SU-DHL-6 (cell line): ENCODE data around the gene RALGPS1.

ENCODE experiments used
- CTCF ChIP-seq: fragments of 200-600 bp; sonication (generic); IDR thresholded peaks from one replicate; pipeline ENCODE4 v1.5.1; 2017; ENCODE audit warnings: antibody characterized with exemption, mild to moderate bottlenecking, low read length, moderate library complexity; ENCODE audit not compliant: insufficient read depth, poor library complexity, severe bottlenecking
- EZH2phosphoT487 ChIP-seq: fragments of 200-600 bp; sonication (generic), shearing (Covaris generic); conservative IDR thresholded peaks from 2 replicates; pipeline ENCODE4 v1.6.1; 2018; ENCODE audit warnings: mild to moderate bottlenecking, antibody characterized with exemption, low read length, moderate library complexity, mixed read lengths

- TF ChIP-seq EZH2phosphoT487 (no peak), CTCF (no peak)
Measured at GRCh38 chr9:126985870-126986498, 71.4 kb downstream of the RALGPS1 start.
